Muscle of leg (tissue), 11 donors: ENCODE data around the gene DEFB123. TPM values are rescaled to one million over a fixed set of nuclear protein-coding genes. Genes with fewer than 3 reads are reported as not detected.
"Not testable (repeated sequence)": the region's sequence is repeated elsewhere in the genome, so short reads cannot be mapped to it uniquely, and the experiment has no call there.

Experiments used
- DNase-seq: peaks from one replicate; pipeline ENCODE4 v3.0.0; 2013
- H3K27ac ChIP-seq: one replicate; pipeline ENCODE4 v1.5.1; 2013; ENCODE audit warnings: mild to moderate bottlenecking, low read length, control low read depth
- H3K27me3 ChIP-seq: one replicate; pipeline ENCODE4 v1.6.1; 2013; ENCODE audit warnings: low read length; ENCODE audit not compliant: control insufficient read depth, insufficient read depth
- H3K36me3 ChIP-seq: one replicate; pipeline ENCODE4 v1.6.1; 2013; ENCODE audit warnings: low read length; ENCODE audit not compliant: control insufficient read depth, insufficient read depth
- H3K4me1 ChIP-seq: one replicate; pipeline ENCODE4 v1.6.1; 2013; ENCODE audit warnings: low read length; ENCODE audit not compliant: control insufficient read depth, insufficient read depth
- H3K4me3 ChIP-seq: one replicate; pipeline ENCODE4 v1.5.1; 2013; ENCODE audit warnings: low read length, control low read depth
- H3K9me3 ChIP-seq: replicated peaks from 2 replicates; pipeline ENCODE4 v1.6.1; 2013; ENCODE audit warnings: low read depth, low read length; ENCODE audit not compliant: control insufficient read depth
- WGBS: methylation state at CpG from one replicate; pipeline ENCODE4 v1.1.5; 2013; ENCODE audit warnings: missing lambda C conversion rate; ENCODE audit not compliant: insufficient coverage; 5-methylcytosine and 5-hydroxymethylcytosine counted together
- polyA plus RNA-seq, 8 donors: library from polyadenylated mRNA; unstranded; fragments of 120-200 nt; gene quantifications; one replicate each; pipeline versions ENCODE4 v1.2.1 to v1.2.3, GENCODE V29; 2013; ENCODE audit warnings: inconsistent platforms in 1 of 8, low replicate concordance in 1 of 8; ENCODE audit not compliant: insufficient read length in 8 of 8, insufficient read depth in 1 of 8
- total RNA-seq: library from RNA; stranded (reverse); fragments of 120-200 nt; gene quantifications from one replicate; pipeline ENCODE4 v1.2.4, GENCODE V29; 2013

DEFB123 gene
- total and polyA plus RNA-seq, 9 donors: not detected

DNA sequence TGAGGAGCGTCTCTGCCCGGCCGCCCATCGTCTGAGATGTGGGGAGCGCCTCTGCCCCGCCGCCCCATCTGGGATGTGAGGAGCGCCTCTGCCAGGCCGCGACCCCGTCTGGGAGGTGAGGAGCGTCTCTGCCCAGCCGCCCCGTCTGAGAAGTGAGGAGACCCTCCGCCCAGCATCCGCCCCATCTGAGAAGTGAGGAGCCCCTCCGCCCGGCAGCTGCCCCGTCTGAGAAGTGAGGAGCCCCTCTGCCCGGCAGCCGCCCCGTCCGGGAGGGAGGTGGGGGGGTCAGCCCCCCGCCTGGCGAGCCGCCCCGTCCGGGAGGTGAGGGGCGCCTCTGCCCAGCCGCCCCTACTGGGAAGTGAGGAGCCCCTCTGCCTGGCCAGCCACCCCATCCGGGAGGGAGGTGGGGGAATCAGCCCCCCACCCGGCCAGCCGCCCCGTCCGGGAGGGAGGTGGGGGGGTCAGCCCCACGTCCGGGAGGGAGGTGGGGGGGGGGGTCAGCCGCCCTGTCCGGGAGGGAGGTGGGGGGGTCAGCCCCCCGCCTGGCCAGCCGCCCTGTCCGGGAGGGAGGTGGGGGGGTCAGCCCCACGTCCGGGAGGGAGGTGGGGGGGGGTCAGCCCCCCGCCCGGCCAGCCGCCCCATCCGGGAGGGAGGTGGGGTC lies 13.4 kb upstream of the DEFB123 start:
- H3K4me3 ChIP-seq, H3K27ac ChIP-seq, H3K4me1 ChIP-seq, H3K36me3 ChIP-seq, H3K9me3 ChIP-seq, DNase-seq, H3K27me3 ChIP-seq: not testable (repeated sequence)
- no CpG with 5 or more reads among the region's 48 CpGs for WGBS

DNA sequence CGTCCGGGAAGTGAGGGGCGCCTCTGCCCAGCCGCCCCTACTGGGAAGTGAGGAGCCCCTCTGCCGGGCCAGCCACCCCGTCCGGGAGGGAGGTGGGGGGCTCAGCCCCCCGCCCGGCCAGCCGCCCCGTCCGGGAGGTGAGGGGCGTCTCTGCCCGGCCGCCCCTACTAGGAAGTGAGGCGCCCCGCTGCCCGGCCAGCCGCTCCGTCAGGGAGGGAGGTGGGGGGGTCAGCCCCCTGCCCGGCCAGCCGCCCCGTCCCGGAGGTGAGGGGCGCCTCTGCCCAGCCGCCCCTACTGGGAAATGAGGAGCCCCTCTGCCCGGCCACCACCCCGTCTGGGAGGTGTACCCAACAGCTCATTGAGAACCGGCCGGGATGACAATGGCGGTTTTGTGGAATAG lies 12.9 kb upstream of the DEFB123 start:
- 100% methylated on average over 1 of the region's 31 CpGs for WGBS
- not testable (repeated sequence) for H3K4me3 ChIP-seq, DNase-seq

DNA sequence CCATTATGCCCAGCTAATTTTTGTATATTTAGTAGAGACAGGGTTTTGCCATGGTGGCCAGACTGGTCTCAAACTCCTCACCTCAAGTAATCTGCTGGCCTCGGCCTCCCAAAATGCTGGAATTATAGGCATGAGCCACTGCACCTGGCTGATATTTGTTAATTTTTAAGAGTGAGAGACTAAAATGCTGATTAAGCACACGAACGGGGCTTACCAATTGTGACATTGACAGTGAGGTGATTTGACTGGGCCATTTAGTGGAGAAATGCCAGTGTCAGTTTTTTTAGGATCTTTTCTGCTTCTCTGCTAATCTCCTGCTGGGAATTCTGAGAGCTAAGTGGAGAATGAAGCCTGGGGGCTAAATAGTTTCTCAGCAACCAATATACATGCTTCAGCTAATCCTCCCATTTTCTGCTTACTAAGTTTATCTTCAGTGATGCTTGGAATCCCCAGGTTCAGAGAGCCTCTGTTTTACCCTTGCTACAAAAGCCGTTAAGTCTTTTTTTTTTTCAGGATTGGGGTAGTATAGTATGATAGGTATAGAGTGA lies 9.8 kb upstream of the DEFB123 start:
- Histone ChIP-seq H3K4me3 (no peak overlapping the region), H3K36me3 (no peaks in the 10 kb centered on the region), H3K4me1 (no peaks in the 10 kb centered on the region), H3K27me3 (no peaks in the 10 kb centered on the region), H3K27ac (no peak overlapping the region), H3K9me3 (no peaks in the 10 kb centered on the region)
- WGBS: 74% methylated on average over 2 of the region's 4 CpGs
- no peak for DNase-seq

More for the DNA sequence above, 12.9 kb upstream of the DEFB123 start:
- H3K36me3 ChIP-seq, H3K4me1 ChIP-seq, H3K27ac ChIP-seq, H3K27me3 ChIP-seq, H3K9me3 ChIP-seq: not testable (repeated sequence)

DNA sequence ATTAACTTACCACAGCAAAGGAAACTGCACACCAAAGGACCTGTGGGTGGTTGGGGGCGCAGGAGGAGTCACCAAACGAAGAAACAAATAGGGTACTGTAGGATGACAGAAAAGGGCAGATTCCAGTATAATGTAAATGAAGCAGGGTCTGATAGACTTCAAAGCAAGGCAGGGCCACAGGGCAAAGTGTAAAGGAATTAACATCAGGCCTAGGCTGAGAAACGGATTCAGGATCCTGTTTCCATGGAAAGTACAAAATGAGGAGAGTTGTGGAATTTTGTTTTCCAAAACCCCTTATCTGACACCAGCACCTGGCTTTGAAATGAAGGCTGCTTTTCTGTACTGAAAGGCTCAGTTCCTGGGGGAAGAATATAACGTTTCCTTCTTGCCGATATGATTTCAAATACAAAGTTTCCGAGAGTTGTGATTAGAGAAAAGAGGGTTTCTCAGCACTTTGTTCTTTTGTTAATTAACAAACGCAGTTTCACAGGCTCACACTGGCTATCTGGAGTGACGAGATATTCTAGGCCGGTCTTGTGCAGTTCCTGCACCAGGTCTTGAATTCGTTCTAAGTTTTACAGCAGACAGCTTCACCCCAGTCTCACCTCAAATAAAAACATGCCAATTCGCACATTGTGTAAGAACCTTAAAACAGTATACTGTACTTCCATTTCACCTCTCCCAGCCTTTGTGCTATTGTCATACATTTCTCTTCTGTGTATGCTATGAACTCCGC lies 5.8 kb downstream of the DEFB123 start:
- H3K27me3 ChIP-seq: no peaks in the 10 kb centered on the region
- H3K4me1 ChIP-seq: no peaks in the 10 kb centered on the region
- H3K27ac ChIP-seq: no peak overlapping the region
- no peak for DNase-seq
- 84% methylated on average over 11 of the region's 12 CpGs for WGBS
- H3K9me3 ChIP-seq: no peaks in the 10 kb centered on the region
- H3K4me3 ChIP-seq: no peak overlapping the region
- H3K36me3 ChIP-seq: no peaks in the 10 kb centered on the region

DNA sequence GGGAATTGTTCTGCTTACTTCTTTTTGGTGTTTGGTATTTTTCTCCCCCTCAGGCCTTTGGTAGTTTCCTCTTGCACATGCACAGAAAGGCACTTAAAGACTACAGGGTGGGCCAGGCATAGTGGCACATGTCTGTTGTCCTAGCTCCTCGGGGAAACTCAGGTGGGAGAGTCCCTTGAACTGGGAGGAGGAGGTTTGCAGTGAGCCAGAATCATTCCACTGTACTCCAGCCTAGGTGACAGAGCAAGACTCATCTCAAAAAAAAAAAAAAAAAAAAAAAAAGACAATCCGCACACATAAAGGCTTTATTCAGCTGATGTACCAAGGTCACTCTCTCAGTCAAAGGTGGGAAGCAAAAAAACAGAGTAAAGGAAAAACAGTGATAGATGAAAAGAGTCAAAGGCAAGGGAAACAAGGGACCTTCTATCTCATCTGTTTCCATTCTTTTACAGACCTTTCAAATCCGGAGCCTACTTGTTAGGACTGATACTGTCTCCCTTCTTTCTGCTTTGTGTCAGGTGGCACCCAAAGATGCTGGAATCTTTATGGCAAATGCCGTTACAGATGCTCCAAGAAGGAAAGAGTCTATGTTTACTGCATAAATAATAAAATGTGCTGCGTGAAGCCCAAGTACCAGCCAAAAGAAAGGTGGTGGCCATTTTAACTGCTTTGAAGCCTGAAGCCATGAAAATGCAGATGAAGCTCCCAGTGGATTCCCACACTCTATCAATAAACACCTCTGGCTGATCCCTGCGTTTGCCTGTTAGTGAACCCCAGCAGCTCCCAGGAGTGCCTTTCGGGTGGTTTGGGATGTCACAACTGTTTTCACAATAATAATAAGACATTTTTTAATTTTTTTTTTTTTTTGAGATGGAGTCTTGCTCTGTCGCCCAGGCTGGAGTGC lies 9.3 kb downstream of the DEFB123 start:
- WGBS: no CpG with 5 or more reads among the region's 8 CpGs
- no peak for DNase-seq
- no peaks in the 10 kb centered on the region for H3K9me3 ChIP-seq
- no peaks in the 10 kb centered on the region for H3K27me3 ChIP-seq
- H3K4me3 ChIP-seq: no peak overlapping the region
- H3K27ac ChIP-seq: no peak overlapping the region
- no peaks in the 10 kb centered on the region for H3K4me1 ChIP-seq
- no peaks in the 10 kb centered on the region for H3K36me3 ChIP-seq

DNA sequence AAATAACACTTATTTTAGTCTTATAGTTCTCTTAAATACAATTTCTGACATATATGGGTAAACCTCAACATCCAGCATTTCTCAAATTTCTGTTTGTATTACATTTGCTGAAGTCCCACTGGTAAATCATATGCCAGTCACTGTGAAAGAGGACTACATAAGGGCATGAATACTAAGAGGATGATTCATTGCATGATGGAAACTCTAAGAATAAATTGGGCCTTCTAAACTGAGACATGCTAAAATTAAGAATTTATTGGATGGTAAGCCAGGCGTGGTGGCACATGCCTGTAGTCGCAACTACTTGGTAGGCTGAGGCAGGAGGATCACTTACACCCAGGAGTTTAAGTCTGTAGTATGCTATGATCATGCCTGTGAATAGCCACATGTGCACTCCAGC lies 12.1 kb downstream of the DEFB123 start:
- H3K9me3 ChIP-seq: no peaks in the 10 kb centered on the region
- 75% methylated on average over 2 of the region's 2 CpGs for WGBS
- peaks cover 3% of the 10 kb centered on the region for H3K27me3 ChIP-seq
- no peak overlapping the region for H3K4me3 ChIP-seq
- H3K36me3 ChIP-seq: no peaks in the 10 kb centered on the region
- DNase-seq: no peak
- no peak overlapping the region for H3K27ac ChIP-seq
- no peaks in the 10 kb centered on the region for H3K4me1 ChIP-seq

DNA sequence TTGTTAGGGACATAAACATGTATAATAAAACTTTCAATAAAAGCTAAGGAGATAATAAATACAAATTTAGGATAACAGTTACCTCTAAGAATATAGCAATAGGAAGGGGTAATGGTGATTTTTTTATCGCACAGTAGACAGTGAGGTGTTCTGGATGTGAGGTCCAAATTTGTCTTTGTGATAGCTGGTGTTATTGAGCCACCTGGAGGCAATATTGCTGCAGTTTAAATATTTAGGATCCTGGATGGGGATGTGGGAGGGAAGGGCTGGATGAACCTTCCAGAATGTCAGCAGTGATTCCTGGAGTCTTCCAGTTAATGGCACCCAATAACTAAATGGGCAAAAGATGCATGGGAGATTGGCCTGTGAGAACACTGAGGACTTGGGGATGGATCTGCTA lies 13.9 kb downstream of the DEFB123 start:
- WGBS: 80% methylated on average over 1 of the region's 1 CpG
- Histone ChIP-seq H3K4me3 (no peak overlapping the region), H3K9me3 (no peaks in the 10 kb centered on the region), H3K27ac (no peak overlapping the region), H3K27me3 (peaks cover 5% of the 10 kb centered on the region), H3K4me1 (no peaks in the 10 kb centered on the region), H3K36me3 (no peaks in the 10 kb centered on the region)
- DNase-seq: no peak

DNA sequence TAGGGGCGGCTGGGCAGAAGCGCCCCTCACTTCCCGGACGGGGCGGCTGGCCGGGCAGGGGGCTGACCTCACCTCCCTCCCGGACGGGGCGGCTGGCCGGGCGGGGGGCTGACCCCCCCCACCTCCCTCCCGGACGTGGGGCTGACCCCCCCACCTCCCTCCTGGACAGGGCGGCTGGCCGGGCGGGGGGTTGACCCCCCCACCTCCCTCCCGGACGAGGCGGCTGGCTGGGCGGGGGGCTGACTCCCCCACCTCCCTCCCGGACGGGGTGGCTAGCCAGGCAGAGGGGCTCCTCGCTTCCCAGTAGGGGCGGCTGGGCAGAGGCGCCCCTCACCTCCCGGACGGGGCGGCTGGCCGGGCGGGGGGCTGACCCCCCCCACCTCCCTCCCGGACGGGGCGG lies 30.5 kb downstream of the DEFB123 start:
- Histone ChIP-seq H3K4me1 (peaks cover 22% of the 10 kb centered on the region), H3K27me3 (peaks cover 17% of the 10 kb centered on the region)
- WGBS: no CpG with 5 or more reads among the region's 33 CpGs
- H3K36me3 ChIP-seq, H3K9me3 ChIP-seq, H3K4me3 ChIP-seq, H3K27ac ChIP-seq, DNase-seq: not testable (repeated sequence)

DNA sequence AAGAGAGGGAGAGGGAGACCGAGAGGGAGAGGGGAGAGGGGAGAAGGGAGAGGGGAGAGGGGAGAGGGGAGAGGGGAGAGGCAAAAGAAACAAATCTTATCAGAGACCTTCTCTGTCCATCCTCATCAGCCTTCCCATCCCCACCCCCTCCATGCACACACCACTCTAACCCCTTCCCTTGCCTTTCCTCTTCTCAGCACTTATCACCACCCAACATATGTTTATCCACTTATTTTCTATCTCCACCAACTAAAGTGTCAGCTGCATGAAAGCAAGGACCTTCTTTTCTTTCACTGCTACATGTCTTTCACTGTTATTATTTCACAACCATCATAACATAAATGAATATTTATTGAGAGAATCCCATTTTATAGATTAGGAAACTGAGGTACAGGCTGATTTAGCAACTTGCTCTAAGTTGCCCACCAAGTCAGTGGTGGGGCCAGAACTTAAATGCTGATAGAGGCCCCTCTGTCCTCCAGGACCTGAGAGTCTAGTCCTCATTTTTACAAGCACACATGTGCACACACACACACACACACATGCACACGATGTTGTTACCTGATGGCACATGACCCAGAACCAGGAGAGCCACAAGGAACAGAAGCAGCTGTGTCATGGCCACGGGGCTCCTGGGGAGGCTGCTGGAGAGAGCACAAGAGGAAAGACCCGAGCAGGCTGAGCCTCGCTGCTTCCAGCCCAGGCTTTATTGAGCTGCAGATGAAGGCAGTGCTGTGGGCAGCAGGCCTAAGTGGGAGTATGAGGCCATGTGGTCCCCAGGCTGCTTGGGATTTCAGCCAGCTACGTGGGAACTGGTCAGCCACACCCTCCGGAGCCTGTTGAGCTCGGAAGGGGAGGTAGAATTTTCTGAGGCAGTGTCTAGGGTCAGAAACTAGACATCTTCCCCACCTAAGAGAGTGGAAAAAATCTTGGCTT lies 32.2 kb downstream of the DEFB123 start:
- peaks cover 4% of the 10 kb centered on the region for H3K36me3 ChIP-seq
- no peak overlapping the region for H3K4me3 ChIP-seq
- peaks cover 29% of the 10 kb centered on the region for H3K4me1 ChIP-seq
- peaks cover 19% of the 10 kb centered on the region for H3K27me3 ChIP-seq
- DNase-seq: peak; percentile 83
- WGBS: 4% methylated on average over 4 of the region's 8 CpGs
- no peak overlapping the region for H3K27ac ChIP-seq
- no peaks in the 10 kb centered on the region for H3K9me3 ChIP-seq
